Kidney epithelial cell (primary cell): ENCODE data around the gene SLC15A3. TPM values are rescaled to one million over a fixed set of nuclear protein-coding genes. Genes with fewer than 3 reads are reported as not detected.

Experiments
- DNase-seq: peaks from one replicate; pipeline ENCODE4 v3.0.0-alpha.2; 2010; ENCODE audit warnings: low read depth
- H3K27me3 ChIP-seq: 2 replicates; pipeline ENCODE4 v1.6.0; 2011; ENCODE audit warnings: low read length; ENCODE audit not compliant: control insufficient read depth, insufficient read depth
- H3K36me3 ChIP-seq: 2 replicates; pipeline ENCODE4 v1.5.1; 2011; ENCODE audit warnings: low read length; ENCODE audit not compliant: control insufficient read depth, insufficient read depth
- H3K4me3 ChIP-seq: 2 replicates; pipeline ENCODE4 v1.5.1; 2011; ENCODE audit warnings: low read depth, mild to moderate bottlenecking, control low read depth, low read length
- total RNA-seq: library from RNA; depleted of rRNA; stranded (reverse); fragments of >200 nt; gene quantifications from 2 replicates; pipeline ENCODE4 v1.2.3, GENCODE V29; 2015
- TF ChIP-seq, protein P1 (sequence below): IDR thresholded peaks from 2 replicates; pipeline ENCODE4 v1.5.1; 2011; ENCODE audit warnings: mild to moderate bottlenecking, moderate library complexity, low read length, control low read depth, inconsistent platforms; ENCODE audit not compliant: insufficient read depth, poor library complexity, severe bottlenecking

The SLC15A3 gene
- total RNA-seq, 1 donor from 2014 or later: 2.4 TPM

DNA sequence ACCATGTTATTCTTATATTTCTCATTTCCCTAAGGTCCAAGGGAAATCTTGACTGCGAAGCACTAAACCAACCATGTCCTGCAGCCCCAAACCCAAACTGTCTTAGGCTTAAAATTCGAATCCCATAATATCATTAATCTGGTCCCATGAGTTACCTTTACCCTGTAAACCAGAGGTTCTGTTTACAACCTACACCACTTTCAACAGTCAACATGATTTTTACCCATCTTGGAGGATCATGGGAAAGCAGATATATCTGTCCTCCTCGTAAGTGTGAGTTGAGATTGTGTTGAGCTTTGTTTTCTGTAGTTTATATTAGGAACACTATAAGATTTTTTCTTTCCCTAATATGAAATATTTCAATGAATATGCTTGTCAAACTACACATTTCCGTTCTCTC, 52.0 kb downstream of the SLC15A3 start:
- Histone ChIP-seq H3K27me3 (no peaks in the 10 kb centered on the region), H3K36me3 (peaks cover 7% of the 10 kb centered on the region), H3K4me3 (no peak overlapping the region)
- no peak for DNase-seq
- TF ChIP-seq, protein P1, sequence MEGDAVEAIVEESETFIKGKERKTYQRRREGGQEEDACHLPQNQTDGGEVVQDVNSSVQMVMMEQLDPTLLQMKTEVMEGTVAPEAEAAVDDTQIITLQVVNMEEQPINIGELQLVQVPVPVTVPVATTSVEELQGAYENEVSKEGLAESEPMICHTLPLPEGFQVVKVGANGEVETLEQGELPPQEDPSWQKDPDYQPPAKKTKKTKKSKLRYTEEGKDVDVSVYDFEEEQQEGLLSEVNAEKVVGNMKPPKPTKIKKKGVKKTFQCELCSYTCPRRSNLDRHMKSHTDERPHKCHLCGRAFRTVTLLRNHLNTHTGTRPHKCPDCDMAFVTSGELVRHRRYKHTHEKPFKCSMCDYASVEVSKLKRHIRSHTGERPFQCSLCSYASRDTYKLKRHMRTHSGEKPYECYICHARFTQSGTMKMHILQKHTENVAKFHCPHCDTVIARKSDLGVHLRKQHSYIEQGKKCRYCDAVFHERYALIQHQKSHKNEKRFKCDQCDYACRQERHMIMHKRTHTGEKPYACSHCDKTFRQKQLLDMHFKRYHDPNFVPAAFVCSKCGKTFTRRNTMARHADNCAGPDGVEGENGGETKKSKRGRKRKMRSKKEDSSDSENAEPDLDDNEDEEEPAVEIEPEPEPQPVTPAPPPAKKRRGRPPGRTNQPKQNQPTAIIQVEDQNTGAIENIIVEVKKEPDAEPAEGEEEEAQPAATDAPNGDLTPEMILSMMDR: no peak

DNA sequence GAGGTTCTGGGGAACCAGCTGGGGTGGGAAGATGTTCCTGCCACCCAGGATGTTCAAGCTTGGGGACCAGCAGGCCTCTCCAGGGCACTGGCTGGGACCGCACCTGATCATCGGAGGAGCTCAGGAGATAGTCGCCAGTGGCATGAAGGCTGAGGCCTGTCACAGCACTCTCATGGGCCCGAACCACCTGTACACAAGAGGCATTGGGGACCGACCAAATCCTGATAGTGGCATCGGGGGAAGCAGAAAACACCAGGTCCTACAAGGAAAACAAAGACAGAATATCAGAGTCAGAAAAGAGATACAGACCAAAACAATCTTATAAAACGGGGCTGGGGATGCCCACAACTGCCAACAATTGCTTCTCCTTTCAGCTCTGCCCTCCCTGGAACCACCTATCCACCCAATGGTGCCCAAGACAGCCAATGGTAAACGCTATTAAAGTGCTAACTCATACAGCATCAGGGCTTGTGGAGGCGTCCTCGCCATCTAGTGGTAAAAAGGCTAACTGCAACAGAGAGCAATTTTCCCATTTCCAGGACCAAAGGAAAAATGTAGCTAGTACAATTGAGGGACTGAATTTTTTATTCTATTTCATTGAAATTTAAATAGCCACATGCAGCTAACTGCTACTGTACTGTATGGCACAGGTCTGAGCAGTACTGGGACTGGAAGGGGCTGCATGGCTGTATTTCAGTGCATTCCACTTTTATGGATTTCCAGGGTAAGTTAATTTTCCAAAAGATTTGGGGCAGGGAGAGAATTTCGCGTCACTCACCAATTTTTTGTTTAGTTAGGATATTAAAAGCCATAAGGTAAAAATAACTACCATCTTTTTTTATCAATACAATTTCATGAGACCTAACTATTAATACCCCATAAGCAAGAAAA, 52.7 kb downstream of the SLC15A3 start:
- H3K4me3 ChIP-seq: no peak overlapping the region
- H3K27me3 ChIP-seq: no peaks in the 10 kb centered on the region
- TF ChIP-seq, protein P1: peak; percentile 90
- no peak for DNase-seq
- H3K36me3 ChIP-seq: peaks cover 7% of the 10 kb centered on the region

DNA sequence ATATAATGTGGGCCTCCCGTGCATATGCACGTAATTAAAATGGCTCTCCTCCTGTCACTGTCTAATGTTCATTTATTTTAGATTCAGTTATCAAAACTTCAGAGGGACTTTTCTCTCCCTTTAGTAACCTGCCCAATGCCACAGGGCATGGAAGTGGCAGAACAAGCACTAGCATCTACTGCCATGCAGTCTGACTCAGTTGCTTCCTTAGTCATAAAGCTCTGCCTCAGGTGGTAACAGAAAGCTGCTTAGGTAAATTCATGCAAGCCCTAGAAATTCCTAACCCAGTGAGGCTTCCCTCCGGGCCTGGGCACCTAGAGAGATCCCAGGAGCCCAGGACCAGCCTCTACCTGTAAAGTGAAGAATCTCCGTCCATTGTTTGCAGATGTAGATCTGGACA, 54.5 kb downstream of the SLC15A3 start:
- no peaks in the 10 kb centered on the region for H3K27me3 ChIP-seq
- no peak for DNase-seq
- TF ChIP-seq, protein P1: no peak
- H3K36me3 ChIP-seq: peaks cover 7% of the 10 kb centered on the region
- H3K4me3 ChIP-seq: no peak overlapping the region

DNA sequence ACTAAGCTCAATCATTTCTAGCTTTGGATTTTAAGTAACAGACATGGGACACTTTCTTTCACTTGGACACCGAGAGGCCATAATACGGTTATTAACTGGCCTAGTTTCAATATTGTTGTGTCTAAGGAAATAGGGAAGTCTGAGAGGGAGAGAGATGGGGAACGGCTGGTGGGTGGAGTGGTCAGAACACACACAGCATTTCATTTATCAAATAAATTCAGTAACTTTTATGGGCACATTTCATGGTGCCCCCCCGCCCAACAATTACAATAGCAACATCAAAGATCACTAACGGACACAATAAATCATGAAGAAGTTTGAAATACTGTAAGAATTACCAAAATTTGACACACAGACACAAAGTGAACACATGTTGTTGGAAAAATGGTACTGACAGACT, 56.3 kb downstream of the SLC15A3 start:
- H3K4me3 ChIP-seq: no peak overlapping the region
- TF ChIP-seq, protein P1: no peak
- H3K27me3 ChIP-seq: no peaks in the 10 kb centered on the region
- no peak for DNase-seq
- peaks cover 6% of the 10 kb centered on the region for H3K36me3 ChIP-seq

DNA sequence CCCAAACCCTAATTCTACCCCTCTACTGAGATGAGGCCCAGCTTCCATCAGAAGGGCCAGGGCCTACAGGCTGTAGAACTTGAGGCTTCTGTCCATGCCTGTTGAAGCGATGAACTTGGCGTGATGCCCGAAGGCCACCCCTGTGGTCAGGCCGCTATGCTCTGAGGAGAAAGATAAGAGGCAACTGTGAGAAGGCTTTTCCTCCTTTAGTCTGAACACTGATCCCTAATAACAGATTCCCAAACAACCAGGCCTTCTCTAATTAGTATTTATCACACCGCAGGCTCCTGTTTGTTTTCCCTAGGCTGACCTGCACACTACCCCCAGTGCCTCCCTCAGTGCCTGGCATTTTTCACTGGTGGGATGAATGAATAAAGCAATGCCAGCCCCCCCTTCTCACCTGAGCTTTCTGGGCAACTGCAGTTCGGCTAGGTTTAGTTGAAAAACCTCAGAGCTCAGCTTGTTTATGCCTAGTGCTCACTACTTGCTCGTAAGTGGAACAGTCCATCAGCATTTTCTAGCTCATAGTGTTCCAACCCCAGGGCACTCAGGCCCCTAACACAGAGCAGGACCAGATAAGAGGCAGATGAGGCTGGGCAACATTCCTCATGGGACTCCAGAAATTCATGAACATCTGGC, 60.8 kb downstream of the SLC15A3 start:
- Histone ChIP-seq H3K36me3 (no peaks in the 10 kb centered on the region), H3K27me3 (no peaks in the 10 kb centered on the region)

More for the DNA sequence above, 60.8 kb downstream of the SLC15A3 start:
- TF ChIP-seq, protein P1: no peak
- H3K4me3 ChIP-seq: no peak overlapping the region
- no peak for DNase-seq
